Measurements from ENCODE around the gene COL4A6.

GRCh38 chrX:108347800-108348199, 90.4 kb downstream of the COL4A6 start:
- TF ChIP-seq POLR2A (IDR thresholded peaks at IDR 0.05; ENCODE audit: low read length) (no peak), GATA1 (IDR thresholded peaks at IDR 0.05; ENCODE audit: low read depth, low read length) (no peak)
